Measurements from ENCODE around the gene ANKS6. TPM values are rescaled to one million over a fixed set of nuclear protein-coding genes. Genes with fewer than 3 reads are reported as not detected.
A peak's percentile ranks its signal among the peaks of the same experiment; 100 is the strongest.

The ANKS6 gene
- total RNA-seq, 1 experiment from 2014 or later, result 46.3 TPM

- H3K23me2 ChIP-seq (ENCODE audit: insufficient read length, low read depth, low read length, poor library complexity, severe bottlenecking), result no peaks in the 10 kb centered on the region
- Mint-ChIP-seq H3K4me1 (no peaks in the 10 kb centered on the region; a peak in 1 of 4 replicates), H3K4me3 (no peak overlapping the region), H3K36me3 (ENCODE audit: insufficient read depth in 1 of 3, low read depth in 3 of 3) (peaks cover 22 to 58% (median 46%) of the 10 kb centered on the region in 3 experiments), H3K27ac (no peak overlapping the region), H3K27me3 (ENCODE audit: low read depth) (no peaks in the 10 kb centered on the region), H3K9me3 (no peaks in the 10 kb centered on the region; a peak in 1 of 5 replicates)
- H3K56ac ChIP-seq (ENCODE audit: insufficient read length, low read depth, low read length), result no peak overlapping the region
- H3K14ac ChIP-seq (ENCODE audit: insufficient read depth, low read length), result no peak overlapping the region
- H3K27ac ChIP-seq (ENCODE audit: insufficient read length, low read depth, low read length), result no peak overlapping the region
- no peak overlapping the region for H2BK20ac ChIP-seq (ENCODE audit: low read depth, low read length, poor library complexity, severe bottlenecking)
- no peak overlapping the region for H4K5ac ChIP-seq (ENCODE audit: insufficient read length, low read depth, low read length)
- no peaks in the 10 kb centered on the region for H3K27me3 ChIP-seq (ENCODE audit: insufficient read depth, low read length)
- H3K9ac ChIP-seq (ENCODE audit: extremely low read depth, insufficient read length, low read length), result no peak overlapping the region
- H4K8ac ChIP-seq (replicated peaks; ENCODE audit: insufficient read length, low read depth, low read length), result no peak overlapping the region
- no peak overlapping the region for H2AK5ac ChIP-seq (ENCODE audit: insufficient read length, low read length)
- WGBS (ENCODE audit: extremely low coverage, insufficient read length, low lambda C conversion rate), result no CpG with 5 or more reads among the region's 8 CpGs
- DNase-seq, result peak; percentile 71
- no peak overlapping the region for H3K4me2 ChIP-seq (ENCODE audit: insufficient read depth, insufficient read length, low read length)
- H2BK120ac ChIP-seq (ENCODE audit: low read depth, low read length, poor library complexity, severe bottlenecking), result no peak overlapping the region
- H3K4me1 ChIP-seq (ENCODE audit: insufficient read depth, low read length), result no peaks in the 10 kb centered on the region
- H3K23ac ChIP-seq (ENCODE audit: insufficient read length, low read depth, low read length), result no peak overlapping the region
- H3K9me3 ChIP-seq (ENCODE audit: control insufficient read depth, low read depth, low read length), result no peaks in the 10 kb centered on the region
- H3K4ac ChIP-seq (ENCODE audit: low read depth, low read length), result no peak overlapping the region
- no peak overlapping the region for H2BK12ac ChIP-seq (ENCODE audit: insufficient read length, low read depth, low read length)
- H3K18ac ChIP-seq (ENCODE audit: insufficient read length, low read depth, low read length), result no peak overlapping the region
- no peak overlapping the region for H4K91ac ChIP-seq (ENCODE audit: insufficient read length, low read depth, low read length)
- no peak overlapping the region for H2AFZ ChIP-seq (ENCODE audit: low read length)
- H2BK15ac ChIP-seq (ENCODE audit: low read depth, low read length), result no peak overlapping the region
- no peak overlapping the region for H3T11ph ChIP-seq (ENCODE audit: low read length)
- H3K79me1 ChIP-seq (ENCODE audit: insufficient read depth, low read depth, low read length, poor library complexity, severe bottlenecking), result no peaks in the 10 kb centered on the region
- TF ChIP-seq CTCF (conservative IDR thresholded peaks at IDR 0.05), result peak; percentile 85
- H4K20me1 ChIP-seq (ENCODE audit: control insufficient read depth, insufficient read depth, insufficient read length), result no peaks in the 10 kb centered on the region
- H2BK5ac ChIP-seq (ENCODE audit: insufficient read length, low read length), result no peak overlapping the region
- H3K79me2 ChIP-seq (ENCODE audit: insufficient read depth, low read length), result no peaks in the 10 kb centered on the region
These were observed 20.4 kb downstream of the ANKS6 start for GRCh38 chr9:98775831-98776441.
